HG03095 (cell line): Measurements from ENCODE around the gene IRAK3.

Source experiments
- ATAC-seq: cut with Tn5 transposase; IDR thresholded peaks from one replicate; pipeline ENCODE4 v1.9.1; 2021; ENCODE audit warnings: moderate library complexity; ENCODE audit not compliant: unreplicated experiment

The IRAK3 gene

DNA sequence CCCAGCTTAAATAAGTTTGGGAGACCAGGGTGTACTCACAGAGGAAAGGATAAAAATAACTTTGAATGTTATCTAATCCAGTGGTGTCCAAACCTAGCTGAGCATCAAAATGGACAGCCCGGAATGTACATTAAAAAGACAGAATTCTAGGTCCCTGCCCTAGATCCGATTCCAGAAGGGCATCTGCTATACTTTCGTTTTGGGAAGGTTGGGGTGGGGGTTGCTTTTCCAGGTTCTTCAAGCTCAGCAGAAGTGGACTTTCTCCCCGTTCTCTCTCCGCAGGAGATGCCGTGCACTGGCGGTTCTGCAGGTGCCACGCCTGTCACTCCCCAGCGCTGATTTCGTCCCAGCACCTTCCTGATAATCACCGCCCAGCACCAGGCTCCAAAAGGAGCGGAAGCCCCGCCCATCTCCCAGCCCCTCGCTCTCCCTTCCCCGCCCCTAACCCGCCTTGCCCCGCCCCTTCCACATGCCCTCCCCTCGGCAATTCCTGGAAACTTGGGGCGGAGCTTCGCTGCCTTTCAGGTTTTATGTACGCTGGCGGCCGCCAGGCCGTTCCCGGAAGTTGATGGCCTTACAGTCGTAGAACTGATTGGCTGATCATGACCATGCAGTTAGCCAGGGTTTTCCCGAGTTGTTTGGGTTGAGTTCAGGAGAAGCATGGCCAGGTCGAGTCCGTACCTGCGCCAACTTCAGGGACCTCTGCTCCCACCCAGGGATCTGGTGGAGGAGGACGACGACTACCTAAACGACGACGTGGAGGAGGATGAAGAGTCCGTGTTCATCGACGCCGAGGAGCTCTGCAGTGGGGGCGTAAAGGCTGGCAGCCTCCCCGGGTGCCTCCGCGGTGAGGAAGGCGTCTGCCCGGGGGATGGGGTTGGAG lies 113.2 kb downstream of the IRAK3 start, which contains the start of gene HELB:
Gene HELB, plus strand, starts transcription at position 550 of the 883 bp plus-strand sequence. Its CDS starts 111 bp downstream, at position 661.
- ATAC-seq: peak; percentile 87

DNA sequence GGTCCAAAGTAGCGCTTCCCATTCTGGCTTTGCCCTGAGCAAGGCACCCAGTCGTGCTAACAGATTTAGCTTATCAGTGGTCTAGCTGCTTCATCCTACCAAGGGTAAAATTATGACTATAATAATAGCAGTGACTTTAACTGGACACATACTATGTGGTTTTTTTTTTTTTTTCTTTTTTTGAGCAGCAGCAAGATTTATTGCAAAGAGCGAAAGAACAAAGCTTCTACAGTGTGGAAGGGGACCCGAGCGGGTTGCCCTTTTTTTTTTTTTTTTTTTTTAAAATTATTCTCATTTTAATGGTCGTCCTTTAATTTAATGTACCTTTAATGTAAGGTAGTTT lies 113.8 kb downstream of the IRAK3 start:
- ATAC-seq: no peak

DNA sequence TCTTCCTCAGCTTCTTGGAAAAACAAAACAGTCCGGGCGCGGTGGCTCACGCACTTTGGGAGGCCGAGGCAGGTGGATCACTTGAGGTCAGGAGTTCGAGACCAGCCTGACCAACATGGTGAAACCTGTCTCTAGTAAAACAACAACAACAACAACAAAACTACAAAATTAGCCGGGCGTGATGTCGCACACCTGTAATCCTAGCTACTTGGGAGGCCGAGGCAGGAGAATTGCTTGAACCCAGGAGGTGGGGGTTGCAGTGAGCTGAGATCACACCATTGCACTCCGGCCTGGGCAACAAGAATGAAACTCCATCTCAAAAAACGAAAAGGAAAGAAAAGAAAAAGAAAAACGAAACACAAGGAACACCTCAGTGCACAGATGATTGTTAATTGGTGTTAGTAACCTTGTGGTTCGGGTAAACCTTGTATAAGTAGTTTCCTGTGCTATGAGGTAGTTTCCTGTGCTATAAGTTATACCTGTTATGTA lies 114.3 kb downstream of the IRAK3 start:
- ATAC-seq: peak; percentile 48
